GM18868 (cell line): ENCODE measurements around the gene PTPRB.

Experiments
- ATAC-seq: cut with Tn5 transposase; IDR thresholded peaks from one replicate; pipeline ENCODE4 v1.9.1; 2021; ENCODE audit warnings: mild to moderate bottlenecking, moderate library complexity; ENCODE audit not compliant: unreplicated experiment

Gene PTPRB

GRCh38 chr12:70467476-70467875 is 169.8 kb downstream of the PTPRB start:
- ATAC-seq, result no peak

- ATAC-seq, result no peak
Observed at GRCh38 chr12:70466753-70467152, 170.5 kb downstream of the PTPRB start.
